GM21390 (cell line): ENCODE measurements around the gene KDM4C.

Source experiments
- ATAC-seq: cut with Tn5 transposase; IDR thresholded peaks from one replicate; pipeline ENCODE4 v1.9.1; 2021; ENCODE audit not compliant: unreplicated experiment

Gene KDM4C

DNA sequence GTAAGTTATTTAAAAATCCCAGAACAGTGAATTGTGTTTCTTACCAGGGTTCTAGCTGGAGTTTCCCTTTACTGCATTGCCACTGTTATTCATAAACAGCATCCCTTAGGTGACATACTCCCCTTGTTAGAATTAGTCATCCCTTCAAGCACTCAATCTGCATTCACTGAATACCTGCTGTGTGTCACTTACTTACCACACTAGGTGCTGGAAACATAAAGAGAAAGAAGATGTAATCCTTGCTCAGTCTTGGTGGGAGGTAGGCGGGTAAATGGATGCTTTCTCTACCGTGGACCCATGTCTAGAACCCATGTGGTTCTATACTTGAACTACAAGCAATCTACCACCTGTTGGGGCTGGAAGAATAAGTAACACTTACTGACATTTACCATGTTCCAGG is 371.6 kb downstream of the KDM4C start:
- ATAC-seq, result no peak

- ATAC-seq, result no peak
These were observed 372.6 kb downstream of the KDM4C start for GRCh38 chr9:7130266-7130820.

DNA sequence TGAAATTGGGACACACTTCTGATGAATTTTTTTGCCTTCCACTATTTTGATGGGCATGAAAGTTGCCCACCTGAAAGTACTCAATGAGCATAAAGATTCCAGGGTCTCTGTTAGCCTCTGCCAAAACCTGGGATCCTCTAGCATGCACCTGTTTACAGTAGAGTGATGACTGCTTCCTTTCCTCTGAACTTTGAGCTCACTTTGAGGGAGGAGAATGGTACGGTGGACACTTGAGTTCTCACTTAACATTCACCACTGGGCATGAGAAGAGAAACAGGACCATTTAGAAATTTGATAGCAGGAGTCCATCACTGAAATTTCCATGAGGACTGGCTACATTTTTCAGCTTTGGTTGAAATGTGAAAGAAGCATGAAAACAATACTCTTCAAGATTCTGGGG is 374.8 kb downstream of the KDM4C start:
- no peak for ATAC-seq

DNA sequence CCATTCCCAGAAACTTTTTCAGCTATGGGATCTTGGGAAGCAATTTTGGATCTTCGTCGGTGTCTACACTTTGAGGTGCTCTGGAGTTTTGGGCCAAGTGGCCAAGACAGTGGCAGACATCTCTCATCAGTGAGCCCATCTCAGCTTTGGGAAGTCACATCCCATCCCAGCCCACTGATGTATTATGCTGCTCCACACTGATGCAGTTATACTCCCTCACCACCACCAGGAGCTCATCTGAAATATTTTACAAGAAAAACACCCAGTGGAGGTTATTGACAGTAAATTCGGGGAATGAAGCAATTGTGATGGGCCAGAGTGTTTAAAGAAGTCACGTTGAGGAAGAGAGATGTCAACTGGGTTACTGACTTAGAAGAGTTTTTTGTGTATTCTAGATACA is 378.0 kb downstream of the KDM4C start:
- ATAC-seq, result no peak

GRCh38 chr9:7137040-7137439 is 379.3 kb downstream of the KDM4C start:
- ATAC-seq, result no peak

GRCh38 chr9:7137571-7137970 is 379.8 kb downstream of the KDM4C start:
- ATAC-seq, result no peak

DNA sequence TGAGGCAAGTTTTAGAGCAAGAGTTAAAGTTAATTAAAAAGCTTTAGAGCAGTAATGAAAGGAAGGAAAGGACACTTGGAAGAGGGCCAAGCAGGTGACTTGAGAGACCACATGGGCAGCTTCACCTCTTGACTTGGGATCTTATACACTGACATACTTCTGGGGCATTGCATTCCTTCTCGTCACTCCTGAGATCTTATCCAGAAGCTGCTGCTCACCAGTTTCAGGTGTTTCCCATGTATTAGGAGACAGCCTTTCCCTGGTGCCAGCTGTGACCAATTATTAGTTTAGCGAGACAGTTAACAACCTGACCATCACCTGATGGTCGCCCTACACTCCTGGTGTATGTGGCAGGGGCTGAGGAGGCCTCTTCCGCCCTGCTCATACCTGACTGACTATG is 382.1 kb downstream of the KDM4C start:
- ATAC-seq, result no peak

GRCh38 chr9:7140401-7140800 is 382.6 kb downstream of the KDM4C start:
- no peak for ATAC-seq

DNA sequence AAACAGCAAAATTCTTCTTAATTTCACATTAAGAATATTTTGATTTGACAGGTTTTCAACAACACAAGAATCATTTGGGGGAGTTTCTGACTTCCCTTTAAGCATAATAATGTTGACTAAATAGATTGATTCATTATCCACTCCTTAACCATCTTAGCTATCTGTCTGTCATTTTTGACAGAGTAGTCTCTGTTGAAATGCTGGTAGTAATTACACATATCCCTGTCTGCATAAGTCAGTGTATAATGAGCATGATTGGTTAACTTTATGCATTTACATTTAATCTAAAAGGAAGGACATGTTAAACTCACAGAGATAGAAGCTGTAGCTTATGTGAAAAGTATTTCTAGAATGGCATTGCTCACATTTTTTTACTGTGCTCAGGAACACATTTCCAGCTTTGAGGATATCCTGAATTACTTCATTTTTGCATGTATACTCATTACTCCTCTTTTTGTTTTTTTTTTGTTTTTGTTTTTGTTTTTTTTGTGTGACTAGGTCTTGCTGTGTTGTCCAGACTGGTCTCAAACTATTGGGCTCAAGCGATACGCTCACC is 385.9 kb downstream of the KDM4C start:
- no peak for ATAC-seq

DNA sequence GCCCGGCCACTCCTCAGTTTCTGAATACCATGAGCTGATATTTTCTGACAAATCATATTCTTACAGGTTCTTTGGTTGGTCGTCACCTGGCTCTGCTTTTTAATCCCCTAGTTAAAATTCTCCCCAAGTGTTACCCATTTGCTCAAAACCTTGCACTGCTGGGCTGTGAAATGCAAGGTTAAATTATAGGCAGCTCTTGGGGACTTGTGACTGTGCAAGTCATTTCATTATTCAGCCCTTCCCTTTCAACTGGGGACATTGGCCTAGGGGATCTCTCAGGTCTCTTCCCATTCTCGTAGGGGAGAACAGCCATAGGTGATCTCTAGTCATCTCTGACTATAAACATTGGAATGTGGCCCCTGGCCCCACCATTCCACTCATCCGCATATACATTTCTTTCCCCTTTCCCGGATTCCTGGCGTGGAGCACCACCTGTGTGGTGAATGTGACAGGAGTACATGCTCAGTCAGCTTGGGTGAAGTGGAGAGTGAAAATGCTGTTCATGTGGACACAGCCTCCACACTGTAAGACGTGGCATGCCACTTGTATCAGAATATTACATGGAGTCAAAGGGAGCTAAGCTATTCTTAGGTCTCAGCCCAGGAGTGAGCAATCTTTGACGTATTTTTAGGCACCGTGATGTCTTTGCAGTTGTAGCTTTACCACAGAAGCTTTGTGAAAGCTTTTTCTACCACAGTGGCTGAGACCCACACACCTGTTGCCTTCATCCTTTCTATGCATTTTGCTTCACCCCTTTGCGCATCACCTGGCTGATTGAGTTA is 386.7 kb downstream of the KDM4C start:
- no peak for ATAC-seq

DNA sequence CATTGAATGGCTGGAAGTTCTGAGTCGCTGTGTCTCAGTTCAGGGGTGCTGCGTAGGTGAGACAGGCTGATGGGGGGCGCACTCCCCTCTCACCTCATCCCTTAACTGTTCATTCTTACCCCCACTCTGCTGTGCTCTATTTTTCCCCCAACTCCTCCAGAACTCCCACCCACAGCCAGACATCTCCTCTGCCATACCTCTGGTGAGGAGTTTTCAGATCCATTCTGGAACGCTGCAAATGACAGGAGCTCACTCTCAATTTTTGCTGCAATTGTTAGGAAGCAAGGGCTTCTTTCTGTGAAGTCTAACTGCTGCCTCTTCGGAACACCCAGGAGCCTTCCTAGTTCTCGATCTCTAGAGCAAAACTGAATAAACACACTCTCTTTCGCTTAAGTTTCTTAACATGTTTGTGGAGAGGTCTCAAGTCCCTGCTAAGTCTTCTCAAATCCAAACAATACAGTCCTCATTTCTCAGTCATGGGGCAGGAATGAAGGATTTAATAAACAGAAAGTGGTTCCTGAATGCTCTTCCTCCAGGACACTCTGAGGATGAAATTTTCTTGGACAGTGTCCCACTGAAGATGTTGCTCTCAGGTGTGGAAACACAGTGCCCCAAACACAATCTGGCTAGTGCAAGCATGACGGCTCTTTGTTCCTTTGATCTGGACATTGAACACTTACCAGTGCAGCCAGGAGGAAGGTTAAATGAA is 387.7 kb downstream of the KDM4C start:
- ATAC-seq, result no peak

DNA sequence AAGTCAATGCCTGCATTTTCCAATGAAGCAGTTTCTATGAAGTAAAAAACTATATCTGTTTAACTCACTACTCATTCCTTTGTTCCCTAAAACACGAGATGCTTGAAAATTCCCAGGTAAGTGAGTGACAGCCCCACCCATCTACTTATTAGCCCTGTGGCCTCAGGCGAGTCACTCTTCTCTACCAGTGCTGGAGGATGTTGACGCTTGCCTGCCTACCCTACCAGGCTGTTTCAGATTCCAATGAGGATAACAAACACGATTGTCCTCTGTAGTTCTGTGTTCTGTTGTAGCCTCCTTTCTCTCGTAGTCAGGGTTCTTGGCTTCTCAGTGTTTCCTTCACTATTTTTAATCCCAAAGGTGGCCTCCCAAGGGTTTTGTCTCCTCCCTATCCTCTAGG is 388.8 kb downstream of the KDM4C start:
- ATAC-seq, result no peak

- no peak for ATAC-seq
These were observed 389.6 kb downstream of the KDM4C start for GRCh38 chr9:7147121-7148090.

DNA sequence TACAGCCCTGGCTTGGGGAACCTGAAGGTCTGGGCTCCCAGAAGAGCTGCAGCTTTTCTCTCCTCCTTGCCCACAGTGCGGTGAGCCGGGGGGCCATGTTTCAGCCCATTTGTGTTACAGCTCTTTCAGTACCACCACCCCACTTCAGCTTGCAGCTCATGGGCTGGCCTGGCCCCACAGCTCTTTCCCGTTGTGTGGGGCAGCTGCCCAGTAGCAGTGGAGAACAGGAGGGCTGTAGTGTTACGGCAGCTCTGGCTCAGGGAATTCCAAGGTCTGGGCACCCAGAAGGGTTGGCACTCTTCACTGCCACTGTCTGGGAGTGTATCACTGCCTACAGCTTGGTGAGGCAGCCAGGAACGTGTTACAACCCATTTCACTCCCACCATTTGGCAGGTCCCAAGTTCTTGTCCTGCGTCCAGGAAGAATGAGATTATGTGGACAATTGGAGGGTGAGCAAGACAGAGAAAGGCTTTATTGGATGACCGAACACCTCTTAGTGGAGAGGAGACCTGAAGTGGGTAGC is 390.5 kb downstream of the KDM4C start:
- ATAC-seq, result no peak

- no peak for ATAC-seq
These were observed 391.5 kb downstream of the KDM4C start for GRCh38 chr9:7149258-7149657.

DNA sequence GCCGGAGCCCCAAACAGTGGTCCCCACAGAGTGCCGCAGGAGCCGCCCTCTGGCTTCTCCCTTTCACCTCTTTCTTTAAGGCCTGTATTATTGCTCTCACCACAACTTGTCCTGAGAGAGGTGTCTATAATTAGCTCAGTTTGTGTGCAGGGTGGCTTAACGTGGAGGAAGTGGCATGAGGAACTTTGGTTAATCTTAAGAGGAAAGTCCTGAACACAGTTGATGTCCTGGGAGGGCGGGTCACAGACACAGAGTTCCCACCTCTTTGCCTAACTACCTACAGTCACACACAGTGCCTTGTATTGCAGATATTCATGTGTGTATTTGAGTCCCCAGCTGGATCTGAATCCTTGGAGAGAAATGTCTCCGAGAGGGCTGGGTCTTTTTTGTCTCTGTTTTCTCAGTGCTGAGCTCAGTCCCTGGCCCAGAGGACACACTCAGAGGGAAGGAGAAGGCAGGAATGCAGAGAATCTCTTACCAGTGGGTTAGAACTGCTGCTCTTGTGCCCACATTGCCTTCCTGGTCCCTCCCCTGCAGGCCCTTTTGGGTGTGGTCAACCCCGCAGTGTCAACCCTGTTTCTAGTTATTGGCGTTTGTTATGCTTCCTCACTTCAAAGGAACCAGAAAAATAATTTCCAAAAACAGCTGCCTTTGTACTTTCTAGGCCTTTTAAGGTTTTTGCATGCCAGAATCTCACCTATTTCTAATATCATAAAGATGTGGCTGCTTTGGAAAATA is 392.5 kb downstream of the KDM4C start:
- no peak for ATAC-seq

DNA sequence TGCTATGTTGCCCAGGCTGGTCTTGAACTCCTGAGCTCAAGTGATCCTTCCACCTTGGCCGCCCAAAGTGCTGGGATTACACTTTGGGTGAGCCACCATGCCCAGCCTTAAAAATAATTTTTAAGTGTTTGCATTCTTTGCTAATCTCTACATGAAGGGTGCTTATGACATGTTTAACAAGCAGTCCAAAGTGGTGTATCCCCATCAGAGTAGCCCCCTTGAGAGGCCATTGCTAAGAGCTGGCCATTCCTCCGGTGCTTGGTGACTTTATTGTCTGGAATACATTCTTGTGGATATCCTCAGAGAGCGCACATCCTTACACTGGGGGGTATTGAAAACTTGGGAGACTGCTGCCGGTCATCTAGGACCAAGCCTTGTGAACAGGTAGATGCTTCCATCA is 395.4 kb downstream of the KDM4C start:
- no peak for ATAC-seq

- no peak for ATAC-seq
These were observed 395.8 kb downstream of the KDM4C start for GRCh38 chr9:7153566-7153965.

GRCh38 chr9:7154003-7154619 is 396.3 kb downstream of the KDM4C start:
- ATAC-seq, result no peak
